GM21367 (cell line): ENCODE measurements around the gene TMEM132D.
"Not testable (repeated sequence)": the region's sequence is repeated elsewhere in the genome, so short reads cannot be mapped to it uniquely, and the experiment has no call there.

Experiments
- ATAC-seq: cut with Tn5 transposase; IDR thresholded peaks from one replicate; pipeline ENCODE4 v1.9.1; 2021; ENCODE audit not compliant: unreplicated experiment

Gene TMEM132D

GRCh38 chr12:129903956-129904829 lies at the start of gene TMEM132D:
Gene TMEM132D, minus strand, starts transcription at chr12:129904025.
- no peak for ATAC-seq

DNA sequence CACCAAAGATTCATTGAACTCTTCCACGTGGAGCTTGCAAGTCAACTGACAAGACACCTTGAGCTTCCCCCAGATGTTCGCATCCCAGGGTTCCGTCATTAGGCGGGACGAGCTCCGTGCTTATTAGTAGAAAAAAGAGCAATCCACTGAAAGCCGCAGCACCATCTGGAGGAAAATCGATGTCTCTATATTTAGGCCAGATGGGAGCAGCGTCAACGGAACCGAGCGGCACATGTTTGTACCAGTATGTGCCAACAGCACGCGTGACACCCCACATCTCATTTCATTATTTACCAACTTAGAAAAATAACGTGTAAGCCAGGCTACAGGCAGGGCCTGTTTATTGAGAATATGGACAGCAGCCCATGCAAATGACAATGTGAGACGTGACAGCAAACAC lies 45.8 kb upstream of the TMEM132D start:
- ATAC-seq: no peak

GRCh38 chr12:129941618-129942017 lies 37.8 kb upstream of the TMEM132D start:
- ATAC-seq: no peak

DNA sequence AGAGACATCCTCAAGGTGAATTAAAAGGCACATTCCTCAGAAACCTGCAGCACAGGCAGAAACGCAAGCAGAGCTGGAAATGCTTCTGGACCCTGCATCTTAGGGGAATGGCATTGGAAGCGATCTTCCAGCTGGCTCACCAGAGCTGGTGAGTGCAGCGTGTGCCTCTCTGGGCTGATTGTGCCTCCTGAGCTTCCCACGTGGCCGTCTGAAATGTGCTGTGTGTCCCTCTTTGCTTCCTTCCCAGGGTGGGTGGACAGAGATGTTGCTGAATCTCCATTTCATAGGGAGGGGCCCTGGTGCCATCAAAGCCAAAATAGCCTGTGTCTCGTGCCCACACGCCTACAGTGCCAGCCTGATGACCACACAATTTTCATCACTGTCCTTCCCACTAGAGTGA lies 34.3 kb upstream of the TMEM132D start:
- no peak for ATAC-seq

DNA sequence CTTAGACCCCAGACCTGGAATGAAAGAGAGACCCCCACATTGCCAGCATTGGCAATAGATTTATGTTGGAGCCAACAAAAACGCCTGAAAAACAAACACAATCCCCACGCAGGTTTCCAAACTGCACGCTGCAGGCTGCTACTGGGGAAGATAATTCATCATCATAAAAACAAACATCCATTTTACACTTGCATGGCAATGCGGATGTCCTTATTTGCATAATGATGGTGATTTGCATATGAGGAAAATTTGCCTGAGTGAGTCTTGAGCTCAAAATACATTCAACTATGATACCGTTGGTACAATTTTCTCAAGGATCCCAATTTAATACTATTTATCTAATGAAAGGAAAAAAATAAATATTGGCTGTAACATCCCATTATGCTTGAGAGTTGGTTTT lies 33.6 kb upstream of the TMEM132D start:
- no peak for ATAC-seq

GRCh38 chr12:129928643-129929042 lies 24.8 kb upstream of the TMEM132D start:
- no peak for ATAC-seq

DNA sequence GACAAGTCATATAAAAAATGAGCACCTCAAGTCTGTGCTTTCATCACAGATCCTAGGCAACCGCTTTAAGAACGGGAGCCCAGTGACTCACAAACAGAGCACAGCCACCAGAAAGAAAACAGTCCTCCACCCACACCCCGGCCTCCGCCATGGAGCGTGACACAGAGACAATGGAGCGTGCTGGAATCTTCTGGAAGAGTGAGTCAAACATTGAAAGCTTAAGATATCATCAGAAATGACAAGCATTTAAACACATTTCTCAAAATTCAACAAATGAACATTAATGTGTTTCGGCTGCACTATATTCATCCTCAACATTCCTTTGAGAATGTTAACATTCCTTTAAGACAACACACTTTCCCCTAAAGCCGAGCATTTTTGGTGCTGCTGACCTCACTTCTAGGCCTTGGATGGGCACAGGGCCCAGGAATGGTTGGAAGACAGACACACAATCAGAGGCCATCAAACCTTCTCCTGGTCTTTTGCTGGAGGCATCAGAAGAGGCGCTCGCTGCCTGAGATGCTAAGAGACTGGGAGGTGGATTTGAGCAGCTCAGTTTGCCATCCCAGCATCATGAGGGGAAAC lies 23.6 kb upstream of the TMEM132D start:
- ATAC-seq: no peak

DNA sequence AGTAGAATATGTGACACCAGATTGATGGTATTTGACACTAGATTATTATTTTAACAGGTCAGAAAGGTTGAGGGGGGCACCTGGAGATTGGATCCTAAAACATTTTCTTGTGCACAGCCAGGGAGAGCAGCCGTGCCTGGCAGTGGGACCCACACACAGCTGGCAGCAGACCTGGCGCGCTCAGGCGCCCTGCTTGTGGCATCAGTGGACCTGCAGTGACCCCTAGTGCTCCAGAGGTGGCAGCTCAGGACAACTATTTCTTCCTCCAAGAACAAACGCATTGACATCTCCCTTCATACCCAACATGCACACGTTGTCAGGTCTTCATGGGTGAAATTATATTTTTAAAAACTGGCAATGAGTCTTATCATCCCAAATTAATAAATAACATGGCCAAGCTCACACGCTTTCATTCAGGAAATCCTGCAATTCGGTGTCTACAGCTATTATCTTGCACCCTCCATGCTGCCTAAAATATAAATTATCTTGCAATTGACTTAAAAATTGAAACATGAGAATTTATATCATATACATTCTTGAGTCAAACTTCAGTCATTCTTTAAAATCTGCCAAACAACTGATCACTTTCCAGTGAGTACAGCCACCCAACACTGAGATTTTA lies 7.7 kb upstream of the TMEM132D start:
- peak; percentile 88 for ATAC-seq

DNA sequence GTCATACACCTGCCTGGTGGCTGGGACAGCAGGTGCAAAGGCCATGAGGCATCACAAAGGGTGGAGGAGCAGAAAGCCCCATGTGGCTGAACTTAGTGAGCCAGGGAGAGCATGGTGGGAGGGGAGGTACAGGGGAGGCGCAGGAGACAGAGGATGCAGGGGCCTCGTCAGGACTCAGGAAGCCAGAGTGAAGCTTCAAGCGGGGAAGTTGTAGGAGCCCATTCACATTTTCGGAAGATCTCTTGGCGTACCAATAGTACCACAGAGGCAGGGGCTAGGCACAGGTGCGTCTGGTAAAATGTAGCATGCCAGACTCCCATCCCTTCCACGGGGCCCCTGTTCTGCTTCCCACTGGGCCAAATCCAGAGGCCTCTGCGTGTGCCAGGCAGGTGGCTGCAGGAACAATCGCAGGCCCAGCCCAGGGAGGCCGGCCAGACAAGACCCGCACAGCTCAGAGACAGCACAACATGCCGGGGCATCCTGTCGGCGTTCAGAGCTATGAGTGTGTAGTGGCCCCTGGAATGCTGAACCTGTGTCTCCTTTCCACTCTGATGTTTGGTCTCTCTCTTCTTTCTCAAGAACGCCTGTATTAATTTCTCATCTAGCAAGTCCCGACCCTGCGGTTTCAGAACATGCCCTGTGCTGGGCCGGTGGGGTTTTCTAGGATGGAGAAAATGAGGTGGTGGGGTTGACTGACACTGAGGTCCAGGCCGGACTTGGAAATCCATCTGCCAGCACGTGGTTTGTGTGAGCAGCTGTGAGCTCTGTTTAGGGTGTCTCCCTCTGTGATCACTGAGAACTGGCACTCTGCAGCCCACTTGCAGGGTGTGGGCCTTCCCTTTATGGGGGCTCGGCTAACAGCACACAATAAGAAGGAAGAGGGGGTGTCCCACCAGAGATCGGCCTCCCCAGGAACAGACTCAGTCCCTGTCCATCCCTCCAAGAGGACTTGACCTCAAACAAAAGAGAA lies 5.5 kb upstream of the TMEM132D start:
- no peak for ATAC-seq

GRCh38 chr12:129903092-129903945 lies 506 bp downstream of the TMEM132D start:
- no peak for ATAC-seq

- ATAC-seq: no peak
These were observed 1.3 kb downstream of the TMEM132D start for GRCh38 chr12:129902371-129903091.

DNA sequence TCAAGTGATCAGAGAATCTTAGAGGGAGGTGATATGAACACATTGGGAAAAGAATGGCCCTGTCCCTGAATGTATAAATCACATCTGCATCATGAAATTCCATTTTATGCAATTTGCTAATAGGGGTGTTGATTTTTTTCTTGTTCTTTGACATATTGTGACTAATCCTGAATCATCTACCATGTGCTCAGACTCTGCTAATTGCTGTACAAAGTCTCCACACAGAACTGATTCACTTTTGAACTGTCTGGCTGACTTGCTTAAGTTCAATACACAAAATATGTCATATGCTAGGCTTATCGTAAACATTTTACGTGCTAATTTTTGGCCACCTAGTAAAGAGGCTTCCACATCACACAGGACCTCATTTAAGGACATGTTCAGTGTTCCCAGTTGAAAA lies 2.6 kb downstream of the TMEM132D start:
- no peak for ATAC-seq

- no peak for ATAC-seq
These were observed 3.5 kb downstream of the TMEM132D start for GRCh38 chr12:129900306-129900705.

DNA sequence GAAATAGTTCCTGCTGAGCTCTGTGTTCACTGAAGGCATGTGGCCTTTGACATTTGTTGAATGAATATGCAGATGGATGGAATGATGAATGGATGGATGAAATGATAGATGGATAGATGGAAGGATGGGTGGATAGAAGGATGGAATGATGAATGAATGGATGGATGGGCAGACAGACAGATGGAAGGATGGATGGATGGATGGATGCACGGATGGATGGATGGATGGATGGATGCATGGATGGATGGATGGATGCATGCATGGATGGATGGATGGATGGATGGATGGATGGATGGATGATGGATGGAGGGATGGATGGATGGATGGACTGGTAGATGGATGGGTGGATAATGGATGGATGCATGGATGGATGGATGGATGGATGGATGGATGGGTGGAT lies 4.8 kb downstream of the TMEM132D start:
- not testable (repeated sequence) for ATAC-seq

DNA sequence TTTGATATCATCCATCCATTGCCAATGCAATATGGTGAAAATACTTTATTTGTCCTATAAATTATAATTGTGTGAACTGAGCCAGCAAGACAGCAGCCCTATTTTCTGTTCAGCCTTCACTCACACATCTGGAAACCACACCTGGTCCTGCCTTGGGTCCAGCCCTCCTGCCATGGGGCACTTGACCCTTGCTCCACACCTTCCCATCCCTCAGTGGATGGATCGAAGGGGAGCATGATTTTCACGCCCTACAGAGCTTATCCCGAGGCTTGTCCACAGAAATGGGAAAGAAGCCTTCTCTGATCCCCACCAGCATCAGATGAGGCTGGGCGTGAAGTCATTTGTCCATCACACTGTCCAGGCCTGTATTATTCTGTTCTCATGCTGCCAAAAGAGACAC lies 10.1 kb downstream of the TMEM132D start:
- no peak for ATAC-seq

- no peak for ATAC-seq
These were observed 16.7 kb downstream of the TMEM132D start for GRCh38 chr12:129887101-129887500.

GRCh38 chr12:129886541-129886940 lies 17.3 kb downstream of the TMEM132D start:
- ATAC-seq: no peak

DNA sequence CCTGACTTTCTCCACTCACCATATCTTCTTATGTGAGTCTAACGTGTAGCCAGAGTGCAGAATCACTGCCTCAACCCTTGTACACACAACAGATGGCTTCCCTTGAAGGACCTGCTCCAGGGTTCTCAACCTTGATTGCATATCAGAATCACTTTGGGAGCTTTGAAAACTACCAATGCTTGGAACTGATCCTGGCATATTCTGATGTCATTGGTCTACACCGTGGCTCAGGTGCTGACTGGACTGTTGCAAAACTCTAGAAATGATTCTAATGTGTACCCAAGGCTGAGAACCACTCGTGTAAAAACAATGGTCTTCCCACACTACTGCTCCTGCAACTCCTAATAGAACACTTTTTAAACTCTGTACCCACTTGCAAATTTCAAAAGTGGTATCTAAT lies 18.5 kb downstream of the TMEM132D start:
- no peak for ATAC-seq

- ATAC-seq: no peak
These were observed 26.4 kb downstream of the TMEM132D start for GRCh38 chr12:129877411-129877810.
